ENCODE measurements around the gene ZC3HAV1.

ZC3HAV1 gene

GRCh38 chr7:139004321-139005090, 105.0 kb downstream of the ZC3HAV1 start:
- DNase-seq = no peak

GRCh38 chr7:138999414-138999813, 110.1 kb downstream of the ZC3HAV1 start:
- DNase-seq = no peak

Measured in NCI-H1694 treated with DMSO at 0.1 percent for 48 hours (cell line).